OCI-LY7 (cell line): ENCODE measurements around the gene BRCA2. TPM values are rescaled to one million over a fixed set of nuclear protein-coding genes. Genes with fewer than 3 reads are reported as not detected.
A peak's percentile ranks its signal among the peaks of the same experiment; 100 is the strongest.

Source experiments
- BruUV-seq: library from RNA; stranded (reverse); fragments of 400-500 nt; replicated peaks from 2 replicates; lab custom pipeline; 2021; lab: Mats Ljungman, UMichigan
- CTCF ChIA-PET: fragments of 300-600 bp; sonication (Branson Sonifier 250); formaldehyde crosslinking; loops from one replicate; lab custom pipeline; 2022; ENCODE audit warnings: antibody characterized with exemption; ENCODE audit not compliant: unreplicated experiment; lab: Charles Lee
- POLR2A ChIA-PET: fragments of 300-600 bp; sonication (Branson Sonifier 250); formaldehyde crosslinking; loops from one replicate; lab custom pipeline; 2022; ENCODE audit warnings: antibody characterized with exemption; lab: Charles Lee
- DNase-seq: peaks from one replicate; pipeline ENCODE4 v3.0.0-alpha.2; 2015; ENCODE audit warnings: low spot score
- H2AFZ ChIP-seq: fragments of 200-600 bp; sonication (generic), shearing (Covaris generic); 2 replicates; pipeline ENCODE4 v1.6.1; 2014; ENCODE audit warnings: mild to moderate bottlenecking, antibody characterized with exemption, low read length, moderate library complexity
- H3K27ac ChIP-seq: fragments of 200-600 bp; sonication (generic); 2 replicates; pipeline ENCODE4 v1.5.1; 2014; ENCODE audit warnings: mixed run types, low read depth, mild to moderate bottlenecking, moderate library complexity, low read length, inconsistent platforms; ENCODE audit not compliant: poor library complexity, severe bottlenecking
- H3K36me3 ChIP-seq: fragments of 200-600 bp; sonication (generic); 2 replicates; pipeline ENCODE4 v1.6.1; 2014; ENCODE audit warnings: mild to moderate bottlenecking, antibody characterized with exemption, low read length, moderate library complexity, mixed read lengths; ENCODE audit not compliant: insufficient read depth
- H3K4me1 ChIP-seq: fragments of 200-600 bp; sonication (generic); 2 replicates; pipeline ENCODE4 v1.5.1; 2014; ENCODE audit warnings: mild to moderate bottlenecking, low read length; ENCODE audit not compliant: insufficient read depth, poor library complexity, severe bottlenecking
- H3K4me2 ChIP-seq: fragments of 200-600 bp; sonication (generic); 2 replicates; pipeline ENCODE4 v1.6.1; 2014; ENCODE audit warnings: mild to moderate bottlenecking, low read length
- H3K4me3 ChIP-seq: fragments of 200-600 bp; sonication (generic); 2 replicates; pipeline ENCODE4 v1.5.1; 2014; ENCODE audit warnings: mild to moderate bottlenecking, low read depth, low read length; ENCODE audit not compliant: poor library complexity, severe bottlenecking
- H3K79me2 ChIP-seq: fragments of 200-600 bp; sonication (generic); 2 replicates; pipeline ENCODE4 v1.6.1; 2016; ENCODE audit warnings: low read depth, mild to moderate bottlenecking, low read length, moderate library complexity, mixed read lengths; ENCODE audit not compliant: insufficient read depth
- H3K9me2 ChIP-seq: fragments of 200-600 bp; sonication (generic); 2 replicates; pipeline ENCODE4 v1.6.1; 2016; ENCODE audit warnings: mild to moderate bottlenecking, low read length, mixed read lengths; ENCODE audit not compliant: insufficient read depth
- H3K9me3 ChIP-seq: fragments of 200-600 bp; sonication (generic); 2 replicates; pipeline ENCODE4 v1.6.1; 2014; ENCODE audit warnings: mild to moderate bottlenecking, mixed run types, low read length, mixed read lengths
- H4K20me1 ChIP-seq: fragments of 200-600 bp; sonication (generic); 2 replicates; pipeline ENCODE4 v1.6.1; 2014; ENCODE audit warnings: mild to moderate bottlenecking, antibody characterized with exemption, low read length, moderate library complexity, mixed read lengths; ENCODE audit not compliant: insufficient read depth
- CTCF ChIP-seq: fragments of 200-600 bp; sonication (generic); conservative IDR thresholded peaks from 2 replicates; pipeline ENCODE4 v1.5.1; 2014; ENCODE audit warnings: mild to moderate bottlenecking, antibody characterized with exemption, low read length, moderate library complexity, mixed read lengths
- EZH2phosphoT487 ChIP-seq: fragments of 200-600 bp; sonication (generic); IDR thresholded peaks from 2 replicates; pipeline ENCODE4 v1.6.1; 2018; ENCODE audit warnings: low read depth, borderline replicate concordance, mild to moderate bottlenecking, mixed run types, antibody characterized with exemption, low read length, moderate library complexity, mixed read lengths
- intact Hi-C: fragments of 100-400 bp; cut with micrococcal nuclease; formaldehyde crosslinking; loops from one replicate; pipeline ENCODE4 v1.10.0; 2022; ENCODE audit not compliant: unreplicated experiment
- total RNA-seq, 2 experiments: library from RNA; depleted of rRNA in 1 of 2; stranded (reverse); fragments of >200 nt in 1 of 2; shearing (Covaris generic) in 1 of 2; gene quantifications; 2 replicates each; pipeline ENCODE4 v1.2.3, GENCODE V29; 2014 to 2022

The BRCA2 gene
- total RNA-seq, 2 experiments from 2014 or later: 25.8 to 34.3 TPM

- Histone ChIP-seq H3K79me2 (no peaks in the 10 kb centered on the region), H2AFZ (no peak overlapping the region), H3K4me3 (no peak overlapping the region), H3K4me1 (no peaks in the 10 kb centered on the region), H3K36me3 (no peaks in the 10 kb centered on the region), H4K20me1 (no peaks in the 10 kb centered on the region), H3K9me2 (no peaks in the 10 kb centered on the region), H3K27ac (no peak overlapping the region), H3K9me3 (no peaks in the 10 kb centered on the region), H3K4me2 (no peak overlapping the region)
- no TSS peak for BruUV-seq
- CTCF ChIA-PET: no interaction called here
- POLR2A ChIA-PET: interaction anchor here (0.9 to 1.5 kb wide), 3 partner anchors 9 to 110 kb away, joined by 3 to 4 read pairs (median 3); no protein-coding TSS in a partner anchor
- intact Hi-C loops: no loop called here
- no peak for TF ChIP-seq EZH2phosphoT487
- no peak for TF ChIP-seq CTCF
- DNase-seq: no peak
These were observed 123.6 kb downstream of the BRCA2 start for GRCh38 chr13:32438871-32439270.

GRCh38 chr13:32443111-32443510 lies 127.8 kb downstream of the BRCA2 start:
- no peak overlapping the region for H3K4me3 ChIP-seq
- no peak overlapping the region for H3K27ac ChIP-seq
- TF ChIP-seq CTCF: peak; percentile 77
- no peak for TF ChIP-seq EZH2phosphoT487
- ChIA-PET CTCF (no interaction called here), POLR2A (interaction anchor here (0.6 kb wide), 2 partner anchors 28 to 198 kb away, joined by 3 to 7 read pairs; no protein-coding TSS in a partner anchor)
- no peaks in the 10 kb centered on the region for H3K4me1 ChIP-seq
- BruUV-seq: no TSS peak
- no peaks in the 10 kb centered on the region for H3K36me3 ChIP-seq
- H3K4me2 ChIP-seq: no peak overlapping the region
- H2AFZ ChIP-seq: peak overlapping the region; percentile 64
- DNase-seq: peak; percentile 53
- H3K9me3 ChIP-seq: no peaks in the 10 kb centered on the region
- intact Hi-C loops: loop anchor here (5.0 to 10.0 kb wide), 2 partner anchors 198 to 426 kb away; no protein-coding TSS in a partner anchor
- no peaks in the 10 kb centered on the region for H3K9me2 ChIP-seq
- no peaks in the 10 kb centered on the region for H3K79me2 ChIP-seq
- no peaks in the 10 kb centered on the region for H4K20me1 ChIP-seq

- DNase-seq: no peak
- no peaks in the 10 kb centered on the region for H3K4me1 ChIP-seq
- no peaks in the 10 kb centered on the region for H3K9me2 ChIP-seq
- no peak overlapping the region for H3K4me3 ChIP-seq
- no peak overlapping the region for H2AFZ ChIP-seq
- no peaks in the 10 kb centered on the region for H3K36me3 ChIP-seq
- no peak overlapping the region for H3K4me2 ChIP-seq
- ChIA-PET CTCF (interaction anchor here (0.6 kb wide), 1 partner anchor 561 kb away, joined by 3 read pairs; no protein-coding TSS in a partner anchor), POLR2A (interaction anchor here (0.5 kb wide), 1 partner anchor 323 kb away, joined by 3 read pairs; no protein-coding TSS in a partner anchor)
- H3K9me3 ChIP-seq: no peaks in the 10 kb centered on the region
- H4K20me1 ChIP-seq: no peaks in the 10 kb centered on the region
- H3K27ac ChIP-seq: no peak overlapping the region
- no TSS peak for BruUV-seq
- no peaks in the 10 kb centered on the region for H3K79me2 ChIP-seq
- intact Hi-C loops: loop anchor here (10.0 kb wide), 1 partner anchor 201 kb away; no protein-coding TSS in a partner anchor
- TF ChIP-seq CTCF (no peak), EZH2phosphoT487 (no peak)
These were observed 130.2 kb downstream of the BRCA2 start for GRCh38 chr13:32445461-32445860.
